Activated naive CD4-positive, alpha-beta T cell treated with anti-CD3 and anti-CD28 coated beads, Interleukin-2, amount 50 U/mL, for 24 hours (primary cell): Measurements from ENCODE around the gene PIEZO2.

Experiments
- H3K27ac Mint-ChIP-seq: one replicate; pipeline ENCODE4 v1.8.0; 2021; ENCODE audit warnings: mild to moderate bottlenecking, mixed read lengths
- H3K27me3 Mint-ChIP-seq: one replicate; pipeline ENCODE4 v1.8.0; 2021; ENCODE audit warnings: mixed read lengths
- H3K36me3 Mint-ChIP-seq: one replicate; pipeline ENCODE4 v1.8.0; 2021; ENCODE audit warnings: mixed read lengths
- H3K4me1 Mint-ChIP-seq: one replicate; pipeline ENCODE4 v1.8.0; 2021; ENCODE audit warnings: mixed read lengths
- H3K4me3 Mint-ChIP-seq: one replicate; pipeline ENCODE4 v1.8.0; 2021; ENCODE audit warnings: mild to moderate bottlenecking, mixed read lengths
- H3K9me3 Mint-ChIP-seq: one replicate; pipeline ENCODE4 v1.8.0; 2021; ENCODE audit warnings: mixed read lengths

Gene PIEZO2

DNA sequence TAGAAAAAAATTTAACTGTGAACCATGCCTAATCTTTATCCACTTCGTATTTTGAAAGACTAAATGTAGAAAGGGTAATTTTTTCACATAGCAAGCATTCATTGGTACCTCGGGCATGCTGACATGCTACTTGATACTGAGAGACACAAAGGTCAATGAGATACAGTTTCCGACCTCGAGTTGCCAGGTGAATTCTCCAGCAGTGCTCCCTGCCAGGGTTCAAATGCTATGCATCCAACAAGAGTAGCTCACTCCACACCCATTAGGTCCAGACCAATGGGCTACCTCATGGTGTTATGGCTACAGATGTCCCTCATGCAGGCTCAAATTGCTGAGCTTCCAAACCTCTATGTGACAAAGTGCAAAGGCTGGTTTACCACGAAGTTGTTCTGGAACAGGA is 305.8 kb downstream of the PIEZO2 start:
- Mint-ChIP-seq H3K4me3 (no peak overlapping the region), H3K27me3 (no peaks in the 10 kb centered on the region), H3K9me3 (no peaks in the 10 kb centered on the region), H3K4me1 (no peaks in the 10 kb centered on the region), H3K27ac (no peak overlapping the region), H3K36me3 (no peaks in the 10 kb centered on the region)

DNA sequence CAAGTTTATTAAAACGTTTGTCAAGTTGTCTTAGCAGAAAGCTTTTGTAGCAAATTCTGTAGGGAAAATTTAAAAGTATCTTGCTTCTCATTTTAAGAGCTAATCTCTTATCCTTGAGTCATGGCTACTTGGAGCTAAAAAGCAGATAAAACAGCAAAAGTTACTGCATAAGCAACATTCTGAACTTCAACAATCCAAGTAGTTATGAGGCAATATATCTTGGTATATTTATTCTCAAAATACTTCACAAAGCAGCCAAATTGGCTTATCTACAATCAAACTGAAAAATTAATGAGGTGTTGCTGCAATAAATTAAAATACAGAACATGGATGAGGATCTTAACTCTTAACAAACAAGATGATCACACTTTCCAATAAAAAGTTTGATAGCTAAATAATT is 306.5 kb downstream of the PIEZO2 start:
- H3K27me3 Mint-ChIP-seq: no peaks in the 10 kb centered on the region
- H3K4me1 Mint-ChIP-seq: no peaks in the 10 kb centered on the region
- H3K36me3 Mint-ChIP-seq: no peaks in the 10 kb centered on the region
- H3K27ac Mint-ChIP-seq: no peak overlapping the region
- no peaks in the 10 kb centered on the region for H3K9me3 Mint-ChIP-seq
- H3K4me3 Mint-ChIP-seq: no peak overlapping the region

DNA sequence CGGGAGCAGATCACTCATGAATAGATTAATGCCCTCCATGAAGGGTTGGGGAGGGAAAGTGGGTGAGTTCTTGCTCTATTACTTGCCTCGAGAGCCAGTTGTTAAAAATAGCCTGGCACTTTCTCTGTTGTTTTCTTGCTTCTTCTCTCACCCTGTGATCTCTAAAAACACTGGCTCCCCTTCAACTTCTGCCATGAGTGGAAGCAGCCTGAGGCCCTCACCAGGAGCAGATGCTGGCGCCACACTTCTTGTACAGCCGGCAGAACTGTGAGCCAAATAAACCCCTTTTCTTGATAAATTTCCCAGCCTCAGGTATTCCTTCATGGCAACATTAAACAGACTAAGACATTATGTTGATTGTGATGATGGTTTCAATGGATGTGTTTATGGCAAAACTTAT is 307.0 kb downstream of the PIEZO2 start:
- H3K27ac Mint-ChIP-seq: no peak overlapping the region
- H3K27me3 Mint-ChIP-seq: peaks cover under 1% of the 10 kb centered on the region
- H3K4me1 Mint-ChIP-seq: no peaks in the 10 kb centered on the region
- H3K4me3 Mint-ChIP-seq: no peak overlapping the region
- no peaks in the 10 kb centered on the region for H3K9me3 Mint-ChIP-seq
- no peaks in the 10 kb centered on the region for H3K36me3 Mint-ChIP-seq

- peaks cover 2% of the 10 kb centered on the region for H3K27me3 Mint-ChIP-seq
- no peaks in the 10 kb centered on the region for H3K9me3 Mint-ChIP-seq
- no peak overlapping the region for H3K27ac Mint-ChIP-seq
- no peaks in the 10 kb centered on the region for H3K36me3 Mint-ChIP-seq
- H3K4me3 Mint-ChIP-seq: no peak overlapping the region
- no peaks in the 10 kb centered on the region for H3K4me1 Mint-ChIP-seq
Observed at GRCh38 chr18:10841203-10841602, 308.2 kb downstream of the PIEZO2 start.

DNA sequence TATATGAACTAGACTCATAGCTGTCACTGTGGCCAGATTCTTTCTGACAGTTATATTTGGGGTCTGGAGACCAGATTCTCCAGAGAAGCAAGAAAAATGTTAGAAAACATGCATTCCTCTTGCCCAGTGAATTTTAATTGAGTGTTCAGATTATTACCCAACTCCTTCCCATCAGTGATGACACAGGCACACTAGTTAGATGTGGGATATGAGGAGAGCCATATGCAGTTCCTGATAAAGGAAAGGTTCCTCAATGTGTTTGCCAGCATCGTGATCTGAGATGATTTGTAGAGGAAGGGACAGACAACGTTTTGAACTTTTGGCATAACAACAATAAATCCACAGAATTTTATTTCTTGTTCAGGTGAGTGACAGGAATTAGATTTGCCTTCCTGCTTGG is 308.6 kb downstream of the PIEZO2 start:
- H3K27ac Mint-ChIP-seq: no peak overlapping the region
- H3K36me3 Mint-ChIP-seq: no peaks in the 10 kb centered on the region
- no peaks in the 10 kb centered on the region for H3K9me3 Mint-ChIP-seq
- H3K4me3 Mint-ChIP-seq: no peak overlapping the region
- peaks cover 2% of the 10 kb centered on the region for H3K27me3 Mint-ChIP-seq
- H3K4me1 Mint-ChIP-seq: no peaks in the 10 kb centered on the region

- H3K36me3 Mint-ChIP-seq: no peaks in the 10 kb centered on the region
- peaks cover 2% of the 10 kb centered on the region for H3K27me3 Mint-ChIP-seq
- no peak overlapping the region for H3K4me3 Mint-ChIP-seq
- no peaks in the 10 kb centered on the region for H3K4me1 Mint-ChIP-seq
- H3K27ac Mint-ChIP-seq: no peak overlapping the region
- no peaks in the 10 kb centered on the region for H3K9me3 Mint-ChIP-seq
Observed at GRCh38 chr18:10839421-10839820, 309.9 kb downstream of the PIEZO2 start.

GRCh38 chr18:10838553-10838952 is 310.8 kb downstream of the PIEZO2 start:
- H3K27me3 Mint-ChIP-seq: peaks cover 2% of the 10 kb centered on the region
- H3K4me3 Mint-ChIP-seq: no peak overlapping the region
- H3K4me1 Mint-ChIP-seq: no peaks in the 10 kb centered on the region
- no peaks in the 10 kb centered on the region for H3K36me3 Mint-ChIP-seq
- H3K9me3 Mint-ChIP-seq: no peaks in the 10 kb centered on the region
- no peak overlapping the region for H3K27ac Mint-ChIP-seq

- Mint-ChIP-seq H3K27me3 (peaks cover 2% of the 10 kb centered on the region), H3K27ac (no peak overlapping the region), H3K9me3 (no peaks in the 10 kb centered on the region), H3K4me3 (no peak overlapping the region), H3K36me3 (no peaks in the 10 kb centered on the region), H3K4me1 (no peaks in the 10 kb centered on the region)
Observed at GRCh38 chr18:10834128-10834815, 315.1 kb downstream of the PIEZO2 start.

GRCh38 chr18:10833656-10834055 is 315.7 kb downstream of the PIEZO2 start:
- Mint-ChIP-seq H3K4me1 (no peaks in the 10 kb centered on the region), H3K4me3 (no peak overlapping the region), H3K9me3 (no peaks in the 10 kb centered on the region), H3K27ac (no peak overlapping the region), H3K27me3 (peaks cover 5% of the 10 kb centered on the region), H3K36me3 (no peaks in the 10 kb centered on the region)

- Mint-ChIP-seq H3K36me3 (no peaks in the 10 kb centered on the region), H3K4me1 (no peaks in the 10 kb centered on the region), H3K4me3 (no peak overlapping the region), H3K27me3 (peaks cover 18% of the 10 kb centered on the region), H3K27ac (no peak overlapping the region), H3K9me3 (peaks cover 5% of the 10 kb centered on the region)
Observed at GRCh38 chr18:10826400-10826799, 323.0 kb downstream of the PIEZO2 start.

DNA sequence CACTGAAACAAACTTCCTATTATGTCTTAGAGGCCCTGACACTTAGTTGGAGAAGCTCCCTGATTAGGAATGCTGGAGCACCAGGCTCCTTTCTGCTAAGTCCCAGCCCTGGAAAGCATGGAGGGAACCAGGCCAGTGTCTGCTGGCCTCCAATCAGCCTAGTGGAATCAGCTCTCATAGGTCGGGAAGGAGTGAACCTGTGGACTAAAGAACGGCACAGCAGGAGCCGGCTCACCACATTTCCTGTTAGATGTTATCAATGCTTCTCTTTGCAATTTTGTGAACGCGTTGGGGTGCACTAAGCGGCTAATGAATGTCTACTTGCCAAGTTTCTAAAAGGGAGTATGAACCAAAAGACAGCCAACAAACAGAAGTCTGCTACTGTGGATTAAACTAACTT is 326.9 kb downstream of the PIEZO2 start:
- Mint-ChIP-seq H3K27me3 (peaks cover 17% of the 10 kb centered on the region), H3K27ac (no peak overlapping the region), H3K36me3 (no peaks in the 10 kb centered on the region), H3K4me3 (no peak overlapping the region), H3K9me3 (peaks cover 17% of the 10 kb centered on the region), H3K4me1 (no peaks in the 10 kb centered on the region)

DNA sequence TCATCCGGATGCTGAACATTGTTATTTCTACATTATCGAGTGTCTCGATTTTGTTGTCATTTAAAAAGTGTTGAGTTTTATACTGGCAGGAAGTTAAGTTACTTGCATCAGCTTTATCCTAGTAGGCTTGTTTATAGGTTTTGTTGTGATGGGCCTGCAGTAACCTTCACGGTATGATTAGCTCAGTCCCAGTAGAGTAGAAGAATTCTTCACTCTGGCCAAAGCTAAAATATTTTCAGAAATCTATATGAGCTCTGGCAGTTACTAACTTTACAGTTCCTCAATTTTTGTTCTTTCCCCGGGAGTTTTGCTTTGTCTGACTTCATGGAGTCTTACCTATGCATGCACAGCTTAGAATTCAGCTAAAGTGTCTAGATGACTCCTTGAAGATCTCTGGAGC is 328.7 kb downstream of the PIEZO2 start:
- no peak overlapping the region for H3K27ac Mint-ChIP-seq
- H3K36me3 Mint-ChIP-seq: no peaks in the 10 kb centered on the region
- no peak overlapping the region for H3K4me3 Mint-ChIP-seq
- H3K27me3 Mint-ChIP-seq: peaks cover 12% of the 10 kb centered on the region
- H3K4me1 Mint-ChIP-seq: no peaks in the 10 kb centered on the region
- H3K9me3 Mint-ChIP-seq: peaks cover 17% of the 10 kb centered on the region

GRCh38 chr18:10814336-10814735 is 335.0 kb downstream of the PIEZO2 start:
- Mint-ChIP-seq H3K9me3 (no peaks in the 10 kb centered on the region), H3K36me3 (no peaks in the 10 kb centered on the region), H3K4me3 (no peak overlapping the region), H3K4me1 (no peaks in the 10 kb centered on the region), H3K27ac (no peak overlapping the region), H3K27me3 (peaks cover 6% of the 10 kb centered on the region)

GRCh38 chr18:10805587-10806118 is 343.7 kb downstream of the PIEZO2 start:
- Mint-ChIP-seq H3K36me3 (no peaks in the 10 kb centered on the region), H3K27me3 (no peaks in the 10 kb centered on the region), H3K9me3 (no peaks in the 10 kb centered on the region), H3K27ac (no peak overlapping the region), H3K4me3 (no peak overlapping the region), H3K4me1 (no peaks in the 10 kb centered on the region)

DNA sequence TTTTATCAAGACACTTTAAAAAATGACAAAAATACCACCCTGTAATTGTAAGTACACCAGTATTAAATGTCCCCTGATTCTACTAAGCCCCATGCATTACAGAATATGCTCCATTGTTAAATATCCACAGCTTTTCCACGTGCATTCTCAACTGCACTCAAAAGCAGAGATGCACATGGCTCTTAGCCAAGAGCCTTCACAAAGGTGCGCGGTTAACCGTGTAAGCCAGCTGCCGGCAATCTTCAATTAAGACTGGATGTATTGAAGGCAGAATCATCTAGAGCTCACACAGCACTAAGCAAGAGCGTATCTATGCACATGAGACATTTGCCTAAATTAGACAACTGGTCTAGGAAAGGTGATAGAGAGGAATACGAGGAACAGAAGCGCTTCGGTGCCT is 345.2 kb downstream of the PIEZO2 start:
- Mint-ChIP-seq H3K4me1 (no peaks in the 10 kb centered on the region), H3K4me3 (no peak overlapping the region), H3K36me3 (no peaks in the 10 kb centered on the region), H3K27me3 (no peaks in the 10 kb centered on the region), H3K27ac (no peak overlapping the region), H3K9me3 (no peaks in the 10 kb centered on the region)

DNA sequence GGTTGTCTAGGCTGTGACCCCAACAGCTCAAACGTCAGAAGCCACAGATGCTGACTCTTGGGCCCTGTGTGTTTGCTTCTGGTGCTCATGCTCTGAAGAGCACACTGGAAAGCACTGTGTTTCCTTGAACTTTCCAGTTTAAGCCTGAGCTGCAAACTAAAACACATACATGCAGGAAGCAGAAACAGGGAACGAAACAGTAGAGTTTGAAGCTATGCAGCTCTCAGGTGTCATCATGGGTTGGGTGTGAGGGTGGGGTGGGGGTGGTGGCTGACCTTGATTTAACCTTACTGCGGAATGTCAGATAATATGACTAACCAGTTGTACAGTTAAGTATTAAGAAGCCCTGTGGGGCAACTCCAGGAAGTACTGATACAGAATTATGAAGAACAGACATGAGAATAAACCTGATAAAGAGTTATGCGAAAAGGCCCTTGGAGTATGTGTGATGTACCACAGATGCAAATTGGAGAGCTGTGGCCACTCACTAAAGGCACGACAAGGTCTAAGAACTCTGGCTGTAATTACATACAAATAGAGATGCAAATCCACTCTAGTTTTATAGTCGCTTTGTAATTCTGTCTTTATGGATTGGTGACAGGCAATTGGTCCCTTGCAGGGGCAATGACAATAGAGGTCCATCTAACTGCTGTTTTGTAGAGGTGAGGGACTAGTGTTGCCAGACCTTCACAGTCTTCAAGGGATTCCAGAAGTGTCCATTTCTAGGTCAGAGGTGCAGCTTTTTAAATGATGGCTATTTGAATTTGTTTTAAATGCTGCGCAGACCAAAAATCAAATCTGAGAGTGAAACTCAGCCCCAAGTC is 350.4 kb downstream of the PIEZO2 start:
- no peak overlapping the region for H3K4me3 Mint-ChIP-seq
- no peaks in the 10 kb centered on the region for H3K27me3 Mint-ChIP-seq
- H3K36me3 Mint-ChIP-seq: no peaks in the 10 kb centered on the region
- no peaks in the 10 kb centered on the region for H3K9me3 Mint-ChIP-seq
- no peaks in the 10 kb centered on the region for H3K4me1 Mint-ChIP-seq
- no peak overlapping the region for H3K27ac Mint-ChIP-seq
